EL (cell line): Measurements from ENCODE around the gene GBF1.

Experiments
- DNase-seq: peaks from one replicate; pipeline ENCODE4 v3.0.0-alpha.2; 2016

The GBF1 gene

GRCh38 chr10:102409604-102410428 lies 164.5 kb downstream of the GBF1 start:
- DNase-seq: no peak

GRCh38 chr10:102410429-102411073 lies 165.2 kb downstream of the GBF1 start:
- no peak for DNase-seq

- DNase-seq: no peak
Measured at GRCh38 chr10:102411341-102412255, 166.3 kb downstream of the GBF1 start.

GRCh38 chr10:102412293-102412692 lies 167.0 kb downstream of the GBF1 start:
- DNase-seq: no peak

- no peak for DNase-seq
Measured at GRCh38 chr10:102413053-102413705, 167.8 kb downstream of the GBF1 start.

- DNase-seq: no peak
Measured at GRCh38 chr10:102413806-102414561, 168.7 kb downstream of the GBF1 start.

- DNase-seq: no peak
Measured at GRCh38 chr10:102414749-102415148, 169.4 kb downstream of the GBF1 start.

GRCh38 chr10:102416283-102416682 lies 171.0 kb downstream of the GBF1 start:
- no peak for DNase-seq

GRCh38 chr10:102416695-102417094 lies 171.4 kb downstream of the GBF1 start:
- DNase-seq: no peak

- DNase-seq: no peak
Measured at GRCh38 chr10:102418622-102419268, 173.4 kb downstream of the GBF1 start, which contains the start of gene PSD. PSD (minus strand) TSS chr10:102418785; CDS start chr10:102417038, 1,747 bp downstream.

GRCh38 chr10:102419269-102420180 lies 174.2 kb downstream of the GBF1 start:
- no peak for DNase-seq

- DNase-seq: no peak
Measured at GRCh38 chr10:102420181-102420713, 174.9 kb downstream of the GBF1 start.

GRCh38 chr10:102420714-102421506 lies 175.6 kb downstream of the GBF1 start, which contains the start of gene FBXL15:
FBXL15 (plus strand) TSS chr10:102420836; CDS start chr10:102421130, 294 bp downstream.
- peak; percentile 97 for DNase-seq

- DNase-seq: no peak
Measured at GRCh38 chr10:102421507-102421756, 176.1 kb downstream of the GBF1 start.

GRCh38 chr10:102421757-102422512 lies 176.6 kb downstream of the GBF1 start:
- no peak for DNase-seq

GRCh38 chr10:102422545-102423129 lies 177.3 kb downstream of the GBF1 start:
- DNase-seq: peak; percentile 71

- DNase-seq: no peak
Measured at GRCh38 chr10:102423372-102423968, 178.1 kb downstream of the GBF1 start.

GRCh38 chr10:102424145-102424544 lies 178.8 kb downstream of the GBF1 start:
- DNase-seq: no peak
